Esophagus squamous epithelium (tissue), 4 donors: Measurements from ENCODE around the gene CLEC4A.

Source experiments
- CTCF ChIP-seq, 6 experiments: fragments of 450-650 bp in 4 of 6; fragments of 200-600 bp in 2 of 6; sonication (generic) in 2 of 6; IDR thresholded peaks; one replicate each; pipeline ENCODE4 v1.5.1; 2016 to 2019; ENCODE audit warnings: antibody characterized with exemption in 6 of 6, mild to moderate bottlenecking in 4 of 6, moderate library complexity in 4 of 6
- POLR2A ChIP-seq, 4 donors: fragments of 450-650 bp; IDR thresholded peaks; one replicate each; pipeline ENCODE4 v1.6.1; 2017; ENCODE audit warnings: antibody characterized with exemption in 4 of 4, mild to moderate bottlenecking in 4 of 4, moderate library complexity in 3 of 4

- TF ChIP-seq POLR2A (IDR thresholded peaks at IDR 0.05) (no peak), CTCF (IDR thresholded peaks at IDR 0.05) (peak; percentile 88 to 97 (median 94))
Observed at GRCh38 chr12:8108808-8109398, 14.5 kb upstream of the CLEC4A start.
